Endothelial cell of umbilical vein (primary cell): ENCODE results near the gene WTAP. TPM values are rescaled to one million over a fixed set of nuclear protein-coding genes. Genes with fewer than 3 reads are reported as not detected.

ENCODE experiments used
- BruUV-seq: library from RNA; stranded (reverse); fragments of 400-500 nt; replicated peaks from 2 replicates; lab custom pipeline; 2021; lab: Mats Ljungman, UMichigan
- CTCF ChIA-PET: fragments of 300-600, 350-600 bp; sonication (Branson Sonifier 250); formaldehyde crosslinking; loops from one replicate; lab custom pipeline; 2021; ENCODE audit warnings: antibody characterized with exemption, inconsistent platforms; lab: Charles Lee
- POLR2A ChIA-PET: fragments of 300-600, 350-600 bp; sonication (Branson Sonifier 250); formaldehyde crosslinking; loops from one replicate; lab custom pipeline; 2021; ENCODE audit warnings: antibody characterized with exemption, inconsistent platforms; lab: Charles Lee
- DNase-seq: peaks from one replicate; pipeline ENCODE4 v3.0.0-alpha.2; 2011; ENCODE audit warnings: low read depth, low spot score
- FAIRE-seq: peaks from 2 replicates; lab custom pipeline; 2011; peaks lifted over from hg19 to GRCh38; lab: Jason Lieb, UNC
- H2AFZ ChIP-seq: 2 replicates; pipeline ENCODE4 v1.6.0; 2012; ENCODE audit warnings: low read depth, low read length, control low read depth, inconsistent platforms
- H3K27ac ChIP-seq: 2 replicates; pipeline ENCODE4 v1.5.1; 2011; ENCODE audit warnings: low read depth, mild to moderate bottlenecking, control low read depth, low read length, moderate library complexity; ENCODE audit not compliant: insufficient read depth
- H3K27me3 ChIP-seq, 2 experiments: 2 replicates each; pipeline versions ENCODE4 v1.6.0 to v1.6.1; 2011; ENCODE audit warnings: low read length in 2 of 2, mixed read lengths in 1 of 2; ENCODE audit not compliant: control insufficient read depth in 2 of 2, insufficient read depth in 2 of 2
- H3K36me3 ChIP-seq, 2 experiments: 2 replicates in 1 of 2; 3 replicates in 1 of 2; pipeline ENCODE4 v1.5.1; 2011; ENCODE audit warnings: low read length in 2 of 2, mild to moderate bottlenecking in 1 of 2, moderate library complexity in 1 of 2; ENCODE audit not compliant: control insufficient read depth in 2 of 2, insufficient read depth in 2 of 2; ENCODE audit errors: extremely low read depth in 1 of 2
- H3K4me1 ChIP-seq: 3 replicates; pipeline ENCODE4 v1.5.1; 2011; ENCODE audit warnings: mild to moderate bottlenecking, low read length; ENCODE audit not compliant: control insufficient read depth, insufficient read depth; ENCODE audit errors: extremely low read depth
- H3K4me2 ChIP-seq: 2 replicates; pipeline ENCODE4 v1.6.1; 2011; ENCODE audit warnings: low read length, control low read depth, mixed read lengths; ENCODE audit not compliant: insufficient read depth
- H3K4me3 ChIP-seq, 3 experiments: fragments of 200-600 bp in 1 of 3; sonication (generic), shearing (Covaris generic) in 1 of 3; replicated peaks in 1 of 3; 2 replicates each; pipeline ENCODE4 v1.5.1; 2011 to 2016; ENCODE audit warnings: control low read depth in 3 of 3, low read length in 3 of 3, mild to moderate bottlenecking in 2 of 3, inconsistent platforms in 1 of 3, low read depth in 1 of 3, moderate library complexity in 1 of 3; ENCODE audit not compliant: insufficient read depth in 1 of 3
- H3K79me2 ChIP-seq: 2 replicates; pipeline ENCODE4 v1.6.0; 2012; ENCODE audit warnings: low read length, inconsistent platforms; ENCODE audit not compliant: control insufficient read depth, insufficient read depth
- H3K9ac ChIP-seq: replicated peaks from 2 replicates; pipeline ENCODE3; 2011; ENCODE audit warnings: low read length, control low read depth; ENCODE audit not compliant: insufficient read depth; ENCODE audit errors: extremely low read depth
- H3K9me1 ChIP-seq: replicated peaks from 3 replicates; pipeline ENCODE4 v1.6.0; 2011; ENCODE audit warnings: mild to moderate bottlenecking, low read length; ENCODE audit not compliant: control insufficient read depth, insufficient read depth; ENCODE audit errors: extremely low read depth
- H3K9me3 ChIP-seq: replicated peaks from 2 replicates; pipeline ENCODE4 v1.5.1; 2012; ENCODE audit warnings: low read length, inconsistent platforms; ENCODE audit not compliant: control insufficient read depth, insufficient read depth
- H4K20me1 ChIP-seq: replicated peaks from 2 replicates; pipeline ENCODE3; 2011; ENCODE audit warnings: mild to moderate bottlenecking, low read length; ENCODE audit not compliant: control insufficient read depth, insufficient read depth; ENCODE audit errors: extremely low read depth
- EZH2 ChIP-seq: IDR thresholded peaks from 2 replicates; pipeline ENCODE4 v1.6.1; 2012; ENCODE audit warnings: borderline replicate concordance, low read depth, mild to moderate bottlenecking, moderate library complexity, low read length, inconsistent platforms; ENCODE audit not compliant: severe bottlenecking
- FOS ChIP-seq: IDR thresholded peaks from 2 replicates; pipeline ENCODE4 v1.6.1; 2011; ENCODE audit warnings: mild to moderate bottlenecking, low read length, moderate library complexity, borderline replicate concordance; ENCODE audit not compliant: insufficient read depth
- GATA2 ChIP-seq: IDR thresholded peaks from 2 replicates; pipeline ENCODE4 v1.7.0; 2011; ENCODE audit warnings: low read depth, mild to moderate bottlenecking, moderate library complexity, mixed read lengths, low read length; ENCODE audit not compliant: insufficient read length, insufficient read depth
- JUN ChIP-seq: IDR thresholded peaks from 2 replicates; pipeline ENCODE4 v1.6.1; 2011; ENCODE audit warnings: borderline replicate concordance, low read depth; ENCODE audit not compliant: insufficient read length, insufficient read depth
- MYC ChIP-seq: IDR thresholded peaks from one replicate; pipeline ENCODE4 v1.6.1; 2011; ENCODE audit warnings: mild to moderate bottlenecking, low read depth, low read length
- POLR2A ChIP-seq: IDR thresholded peaks from 2 replicates; pipeline ENCODE4 v1.6.1; 2012; ENCODE audit warnings: low read depth, mild to moderate bottlenecking, control low read depth, low read length
- POLR2AphosphoS5 ChIP-seq: IDR thresholded peaks from 2 replicates; pipeline ENCODE4 v1.6.1; 2012; ENCODE audit warnings: low read depth, mild to moderate bottlenecking, control low read depth, low read length, moderate library complexity; ENCODE audit not compliant: insufficient read depth
- dilution Hi-C: fragments of 300-500 bp; cut with MboI; formaldehyde crosslinking; loops from one replicate; pipeline ENCODE4 v1.15.0; 2019; ENCODE audit warnings: low sequenced_read_pairs; ENCODE audit not compliant: extremely low pct_ligation_motif_present
- intact Hi-C: fragments of 100-400 bp; cut with micrococcal nuclease; formaldehyde crosslinking; loops from one replicate; pipeline ENCODE4 v1.10.0; 2022
- polyA plus RNA-seq, 4 experiments: library from polyadenylated mRNA; depleted of rRNA in 3 of 4; stranded (reverse) in 3 of 4; unstranded in 1 of 4; fragments of >200 nt; gene quantifications; 2 replicates each; pipeline versions ENCODE4 v1.2.1 to v1.2.3, GENCODE V29; 2011 to 2012; ENCODE audit warnings: missing spikeins in 1 of 4
- total RNA-seq: library from RNA; stranded (reverse); gene quantifications from 2 replicates; pipeline ENCODE4 v1.2.3, GENCODE V29; 2021
- TF ChIP-seq, protein P1 (sequence below), 2 donors: IDR thresholded peaks; 1 replicate in 1 of 2; 2 replicates in 1 of 2; pipeline ENCODE4 v1.5.1; 2011; ENCODE audit warnings: low read length in 2 of 2, mild to moderate bottlenecking in 2 of 2, moderate library complexity in 2 of 2, control low read depth in 1 of 2, inconsistent platforms in 1 of 2, low read depth in 1 of 2; ENCODE audit not compliant: insufficient read depth in 1 of 2; ENCODE audit errors: extremely low read depth in 1 of 2
- TF ChIP-seq, protein P2 (sequence below): IDR thresholded peaks from 2 replicates; pipeline ENCODE4 v1.6.1; 2011; ENCODE audit not compliant: insufficient read depth, insufficient read length

WTAP gene
- total and polyA plus RNA-seq, 2 donors (not counting 3 experiments of a cell fraction or from before 2014, with no cell fraction given) = 21.7 to 81.6 TPM

DNA sequence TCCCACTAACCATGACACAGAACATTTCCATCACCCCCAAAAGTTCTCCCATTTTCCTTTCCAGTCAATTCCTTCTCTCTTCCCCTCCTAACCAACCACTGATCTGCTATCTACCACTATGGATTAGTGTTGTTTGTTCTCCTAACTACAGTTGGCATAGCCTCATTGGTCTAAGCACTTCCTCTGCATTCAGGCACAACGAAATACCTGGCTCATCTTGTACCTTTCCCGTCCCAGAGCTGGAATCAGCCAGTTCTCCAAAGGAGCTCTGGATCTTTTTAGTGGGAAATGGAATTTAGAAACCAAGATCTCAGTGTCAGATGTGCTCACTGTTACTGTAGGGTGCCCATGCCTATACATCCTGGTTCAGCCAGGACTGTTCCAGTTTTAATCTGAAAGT is 4.0 kb upstream of the WTAP start:
- dilution Hi-C loops (no loop called here), intact Hi-C loops (no loop called here)
- Histone ChIP-seq H3K4me3 (no peak overlapping the region), H3K27ac (no peak overlapping the region), H3K4me1 (peaks cover 5% of the 10 kb centered on the region), H3K9me3 (no peaks in the 10 kb centered on the region), H3K4me2 (no peak overlapping the region), H3K79me2 (peaks cover 28% of the 10 kb centered on the region), H4K20me1 (peaks cover under 1% of the 10 kb centered on the region), H3K36me3 (no peaks in the 10 kb centered on the region), H3K27me3 (no peaks in the 10 kb centered on the region), H3K9me1 (no peaks in the 10 kb centered on the region), H2AFZ (no peak overlapping the region), H3K9ac (no peak overlapping the region)
- no peak for FAIRE-seq
- BruUV-seq = no TSS peak
- ChIA-PET POLR2A (no interaction called here), CTCF (interaction anchor here (1.2 kb wide), 1 partner anchor 67 kb away, joined by 5 read pairs; the partner anchor contains the start of genes MRPL18 and TCP1)
- no peak for TF ChIP-seq EZH2
- TF ChIP-seq, protein P1, sequence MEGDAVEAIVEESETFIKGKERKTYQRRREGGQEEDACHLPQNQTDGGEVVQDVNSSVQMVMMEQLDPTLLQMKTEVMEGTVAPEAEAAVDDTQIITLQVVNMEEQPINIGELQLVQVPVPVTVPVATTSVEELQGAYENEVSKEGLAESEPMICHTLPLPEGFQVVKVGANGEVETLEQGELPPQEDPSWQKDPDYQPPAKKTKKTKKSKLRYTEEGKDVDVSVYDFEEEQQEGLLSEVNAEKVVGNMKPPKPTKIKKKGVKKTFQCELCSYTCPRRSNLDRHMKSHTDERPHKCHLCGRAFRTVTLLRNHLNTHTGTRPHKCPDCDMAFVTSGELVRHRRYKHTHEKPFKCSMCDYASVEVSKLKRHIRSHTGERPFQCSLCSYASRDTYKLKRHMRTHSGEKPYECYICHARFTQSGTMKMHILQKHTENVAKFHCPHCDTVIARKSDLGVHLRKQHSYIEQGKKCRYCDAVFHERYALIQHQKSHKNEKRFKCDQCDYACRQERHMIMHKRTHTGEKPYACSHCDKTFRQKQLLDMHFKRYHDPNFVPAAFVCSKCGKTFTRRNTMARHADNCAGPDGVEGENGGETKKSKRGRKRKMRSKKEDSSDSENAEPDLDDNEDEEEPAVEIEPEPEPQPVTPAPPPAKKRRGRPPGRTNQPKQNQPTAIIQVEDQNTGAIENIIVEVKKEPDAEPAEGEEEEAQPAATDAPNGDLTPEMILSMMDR (IDR thresholded peaks at IDR 0.05; ENCODE audit: extremely low read depth in 1 of 2, insufficient read depth in 1 of 2, low read depth in 1 of 2, low read length in 2 of 2) = no peak
- TF ChIP-seq JUN = no peak
- no peak for TF ChIP-seq MYC
- TF ChIP-seq FOS = no peak
- no peak for TF ChIP-seq POLR2A
- no peak for TF ChIP-seq POLR2AphosphoS5
- TF ChIP-seq GATA2 = no peak
- TF ChIP-seq, protein P2, sequence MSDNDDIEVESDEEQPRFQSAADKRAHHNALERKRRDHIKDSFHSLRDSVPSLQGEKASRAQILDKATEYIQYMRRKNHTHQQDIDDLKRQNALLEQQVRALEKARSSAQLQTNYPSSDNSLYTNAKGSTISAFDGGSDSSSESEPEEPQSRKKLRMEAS = no peak
- no peak for DNase-seq
